ENCODE results near the gene CDIPT. TPM values are rescaled to one million over a fixed set of nuclear protein-coding genes. Genes with fewer than 3 reads are reported as not detected.
A peak's percentile ranks its signal among the peaks of the same experiment; 100 is the strongest.
"Not testable (repeated sequence)": the region's sequence is repeated elsewhere in the genome, so short reads cannot be mapped to it uniquely, and the experiment has no call there.

CDIPT gene
- total RNA-seq, 1 donor from 2014 or later: 49.7 TPM

GRCh38 chr16:29873319-29873718 is 10.3 kb upstream of the CDIPT start:
- Mint-ChIP-seq H3K36me3 (peaks cover 6% of the 10 kb centered on the region), H3K4me1 (peaks cover 5% of the 10 kb centered on the region), H3K27ac (no peak overlapping the region), H3K4me3 (no peak overlapping the region), H3K27me3 (ENCODE audit: low read depth) (peaks cover 41% of the 10 kb centered on the region), H3K9me3 (no peaks in the 10 kb centered on the region)
- no peak for DNase-seq (ENCODE audit: low spot score in 2 of 2, unreplicated experiment in 2 of 2)
- no peak for TF ChIP-seq CTCF (IDR thresholded peaks at IDR 0.05; ENCODE audit: unreplicated experiment)

- H3K27me3 Mint-ChIP-seq (ENCODE audit: low read depth): peaks cover 27% of the 10 kb centered on the region
- no peak for TF ChIP-seq CTCF (IDR thresholded peaks at IDR 0.05; ENCODE audit: unreplicated experiment)
- H3K27ac Mint-ChIP-seq: no peak overlapping the region
- no peaks in the 10 kb centered on the region for H3K4me1 Mint-ChIP-seq
- H3K36me3 Mint-ChIP-seq: peaks cover 2% of the 10 kb centered on the region
- no peak for DNase-seq (ENCODE audit: low spot score in 2 of 2, unreplicated experiment in 2 of 2)
- no peaks in the 10 kb centered on the region for H3K9me3 Mint-ChIP-seq
- H3K4me3 Mint-ChIP-seq: no peak overlapping the region
Measured at GRCh38 chr16:29871822-29872546, 9.0 kb upstream of the CDIPT start.

- H3K27me3 Mint-ChIP-seq (ENCODE audit: low read depth); H3K9me3 Mint-ChIP-seq; H3K4me3 Mint-ChIP-seq; DNase-seq (ENCODE audit: low spot score in 2 of 2, unreplicated experiment in 2 of 2); H3K36me3 Mint-ChIP-seq; H3K4me1 Mint-ChIP-seq; H3K27ac Mint-ChIP-seq: not testable (repeated sequence)
Measured at GRCh38 chr16:29869067-29869466, 6.0 kb upstream of the CDIPT start.

GRCh38 chr16:29868396-29869009 is 5.5 kb upstream of the CDIPT start:
- H3K4me3 Mint-ChIP-seq: no peak overlapping the region
- no peak for DNase-seq (ENCODE audit: low spot score in 2 of 2, unreplicated experiment in 2 of 2)
- H3K36me3 Mint-ChIP-seq: peaks cover 2% of the 10 kb centered on the region
- H3K27ac Mint-ChIP-seq: no peak overlapping the region
- peaks cover under 1% of the 10 kb centered on the region for H3K4me1 Mint-ChIP-seq
- no peak for TF ChIP-seq CTCF (IDR thresholded peaks at IDR 0.05; ENCODE audit: unreplicated experiment)
- no peaks in the 10 kb centered on the region for H3K27me3 Mint-ChIP-seq (ENCODE audit: low read depth)
- no peaks in the 10 kb centered on the region for H3K9me3 Mint-ChIP-seq

- Mint-ChIP-seq H3K27me3 (ENCODE audit: low read depth) (no peaks in the 10 kb centered on the region), H3K36me3 (peaks cover 5% of the 10 kb centered on the region), H3K27ac (no peak overlapping the region), H3K4me3 (no peak overlapping the region), H3K4me1 (peaks cover 9% of the 10 kb centered on the region), H3K9me3 (no peaks in the 10 kb centered on the region)
- TF ChIP-seq CTCF (IDR thresholded peaks at IDR 0.05; ENCODE audit: unreplicated experiment): no peak
- no peak for DNase-seq (ENCODE audit: low spot score in 2 of 2, unreplicated experiment in 2 of 2)
Measured at GRCh38 chr16:29864205-29864604, 1.2 kb upstream of the CDIPT start.

GRCh38 chr16:29863669-29863984 is 601 bp upstream of the CDIPT start:
- no peak for TF ChIP-seq CTCF (IDR thresholded peaks at IDR 0.05; ENCODE audit: unreplicated experiment)
- H3K36me3 Mint-ChIP-seq: peaks cover 7% of the 10 kb centered on the region
- no peaks in the 10 kb centered on the region for H3K9me3 Mint-ChIP-seq
- no peaks in the 10 kb centered on the region for H3K27me3 Mint-ChIP-seq (ENCODE audit: low read depth)
- DNase-seq (ENCODE audit: low spot score in 2 of 2, unreplicated experiment in 2 of 2): no peak
- H3K4me3 Mint-ChIP-seq: peak overlapping the region; percentile 94
- peak overlapping the region; percentile 100 for H3K27ac Mint-ChIP-seq
- H3K4me1 Mint-ChIP-seq: peaks cover 9% of the 10 kb centered on the region

Data from mesothelial cell of epicardium (in vitro differentiated cells).